IMR-90 (cell line): Measurements from ENCODE around the gene CYB5D1. TPM values are rescaled to one million over a fixed set of nuclear protein-coding genes. Genes with fewer than 3 reads are reported as not detected.

Experiments
- ATAC-seq: fragments of 200-7000 bp; cut with Tn5 transposase; 2 replicates; pipeline ENCODE4 v1.9.1; 2020; ENCODE audit warnings: low read depth, mild to moderate bottlenecking, moderate library complexity
- BruUV-seq: library from RNA; stranded (reverse); fragments of 400-500 nt; replicated peaks from 2 replicates; lab custom pipeline; 2021; lab: Mats Ljungman, UMichigan
- CTCF ChIA-PET: fragments of 300-600 bp; formaldehyde crosslinking; extraction: SDS; loops from one replicate; lab custom pipeline; 2021; ENCODE audit warnings: antibody characterized with exemption; lab: Yijun Ruan, JAX
- POLR2A ChIA-PET: fragments of 300-600 bp; sonication (Branson Sonifier 250); formaldehyde crosslinking; loops from one replicate; lab custom pipeline; 2022; ENCODE audit warnings: antibody characterized with exemption; ENCODE audit not compliant: unreplicated experiment; lab: Charles Lee
- DNase-seq: peaks from one replicate; pipeline ENCODE4 v3.0.0; 2013
- H2AFZ ChIP-seq: replicated peaks from 2 replicates; pipeline ENCODE3; 2013; ENCODE audit warnings: low read length, mild to moderate bottlenecking; ENCODE audit not compliant: poor library complexity
- H2AK5ac ChIP-seq: 2 replicates; pipeline ENCODE4 v1.6.1; 2013; ENCODE audit warnings: low read depth, low read length, inconsistent platforms
- H2AK9ac ChIP-seq: replicated peaks from 2 replicates; pipeline ENCODE3; 2013; ENCODE audit warnings: mild to moderate bottlenecking, low read depth, low read length, moderate library complexity; ENCODE audit not compliant: poor library complexity
- H2BK120ac ChIP-seq: 2 replicates; pipeline ENCODE4 v1.6.1; 2013; ENCODE audit warnings: low read depth, low read length, inconsistent platforms
- H2BK15ac ChIP-seq: 3 replicates; pipeline ENCODE4 v1.6.1; 2013; ENCODE audit warnings: low read depth, low read length, inconsistent platforms
- H2BK20ac ChIP-seq: 2 replicates; pipeline ENCODE4 v1.6.1; 2013; ENCODE audit warnings: low read depth, mild to moderate bottlenecking, inconsistent platforms, low read length, moderate library complexity
- H2BK5ac ChIP-seq: 2 replicates; pipeline ENCODE4 v1.6.1; 2013; ENCODE audit warnings: mild to moderate bottlenecking, low read depth, low read length, inconsistent platforms; ENCODE audit not compliant: poor library complexity, severe bottlenecking
- H3K14ac ChIP-seq: replicated peaks from 2 replicates; pipeline ENCODE4 v1.6.1; 2013; ENCODE audit warnings: low read depth, low read length, inconsistent platforms
- H3K18ac ChIP-seq: 2 replicates; pipeline ENCODE4 v1.6.1; 2013; ENCODE audit warnings: low read depth, low read length, control low read depth
- H3K23ac ChIP-seq: 2 replicates; pipeline ENCODE4 v1.6.1; 2013; ENCODE audit warnings: low read depth, low read length, inconsistent platforms
- H3K27ac ChIP-seq: 2 replicates; pipeline ENCODE4 v1.5.1; 2013; ENCODE audit warnings: mild to moderate bottlenecking, control low read depth, low read length; ENCODE audit not compliant: insufficient read depth
- H3K27me3 ChIP-seq: 2 replicates; pipeline ENCODE4 v1.6.1; 2013; ENCODE audit warnings: low read length; ENCODE audit not compliant: control insufficient read depth, insufficient read depth
- H3K36me3 ChIP-seq: 2 replicates; pipeline ENCODE4 v1.6.1; 2013; ENCODE audit warnings: low read length, mixed read lengths; ENCODE audit not compliant: control insufficient read depth, insufficient read depth
- H3K4ac ChIP-seq: 2 replicates; pipeline ENCODE4 v1.6.1; 2013; ENCODE audit warnings: low read depth, low read length, inconsistent platforms
- H3K4me1 ChIP-seq: 2 replicates; pipeline ENCODE4 v1.6.1; 2013; ENCODE audit warnings: low read length, mixed read lengths; ENCODE audit not compliant: control insufficient read depth, insufficient read depth
- H3K4me2 ChIP-seq: 2 replicates; pipeline ENCODE4 v1.6.1; 2013; ENCODE audit warnings: low read depth, mild to moderate bottlenecking, control low read depth, low read length, moderate library complexity
- H3K4me3 ChIP-seq: 2 replicates; pipeline ENCODE4 v1.5.1; 2013; ENCODE audit warnings: low read depth, mild to moderate bottlenecking, control low read depth, low read length, moderate library complexity; ENCODE audit not compliant: insufficient read depth
- H3K56ac ChIP-seq: 2 replicates; pipeline ENCODE4 v1.6.1; 2013; ENCODE audit warnings: low read length, inconsistent platforms; ENCODE audit not compliant: insufficient read depth; ENCODE audit errors: extremely low read depth
- H3K79me1 ChIP-seq, 2 experiments: 2 replicates each; pipeline ENCODE4 v1.6.1; 2013; ENCODE audit warnings: low read length in 2 of 2, inconsistent platforms in 1 of 2, low read depth in 1 of 2
- H3K9ac ChIP-seq: 2 replicates; pipeline ENCODE4 v1.6.1; 2013; ENCODE audit warnings: low read depth, low read length, control low read depth
- H3K9me1 ChIP-seq: 2 replicates; pipeline ENCODE4 v1.6.1; 2013; ENCODE audit warnings: low read length, inconsistent platforms; ENCODE audit not compliant: insufficient read depth
- H3K9me3 ChIP-seq: 2 replicates; pipeline ENCODE4 v1.6.1; 2013; ENCODE audit warnings: low read length; ENCODE audit not compliant: control insufficient read depth, insufficient read depth
- H4K20me1 ChIP-seq: 2 replicates; pipeline ENCODE4 v1.6.1; 2013; ENCODE audit warnings: low read length, inconsistent platforms; ENCODE audit not compliant: insufficient read depth
- H4K5ac ChIP-seq: 2 replicates; pipeline ENCODE4 v1.6.1; 2013; ENCODE audit warnings: mild to moderate bottlenecking, low read depth, low read length, control low read depth
- H4K8ac ChIP-seq, 2 experiments: 2 replicates each; pipeline ENCODE4 v1.6.1; 2013; ENCODE audit warnings: low read depth in 2 of 2, low read length in 2 of 2, control low read depth in 1 of 2, inconsistent platforms in 1 of 2
- H4K91ac ChIP-seq: 2 replicates; pipeline ENCODE4 v1.6.1; 2013; ENCODE audit warnings: low read depth, low read length, inconsistent platforms; ENCODE audit not compliant: insufficient read depth
- BHLHE40 ChIP-seq: fragments of 150-350 bp; IDR thresholded peaks from 2 replicates; pipeline ENCODE4 v1.6.1; 2016; ENCODE audit warnings: mild to moderate bottlenecking, low read depth, low read length
- CEBPB ChIP-seq: IDR thresholded peaks from 2 replicates; pipeline ENCODE4 v1.6.1; 2012; ENCODE audit warnings: low read depth, low read length, improper control_type of control experiment
- CHD1 ChIP-seq: IDR thresholded peaks from 2 replicates; pipeline ENCODE4 v1.6.1; 2012; ENCODE audit warnings: low read depth, low read length, improper control_type of control experiment
- ELK1 ChIP-seq: fragments of 150-350 bp; IDR thresholded peaks from 2 replicates; pipeline ENCODE4 v1.6.1; 2016; ENCODE audit warnings: low read depth, mild to moderate bottlenecking, low read length, moderate library complexity, borderline replicate concordance
- FOS ChIP-seq: fragments of 150-350 bp; IDR thresholded peaks from 2 replicates; pipeline ENCODE4 v1.6.1; 2016; ENCODE audit warnings: low read depth, low read length
- MAFK ChIP-seq: IDR thresholded peaks from 2 replicates; pipeline ENCODE4 v1.6.1; 2012; ENCODE audit warnings: low read depth, low read length, improper control_type of control experiment
- MAZ ChIP-seq: IDR thresholded peaks from 2 replicates; pipeline ENCODE4 v1.6.1; 2012; ENCODE audit warnings: low read depth, mild to moderate bottlenecking, low read length, improper control_type of control experiment, moderate library complexity, borderline replicate concordance
- MXI1 ChIP-seq: IDR thresholded peaks from 2 replicates; pipeline ENCODE4 v1.6.1; 2012; ENCODE audit warnings: low read depth, mild to moderate bottlenecking, low read length, moderate library complexity, borderline replicate concordance
- NFE2L2 ChIP-seq: fragments of 150-350 bp; IDR thresholded peaks from 2 replicates; pipeline ENCODE4 v1.6.1; 2016; ENCODE audit warnings: low read depth, mild to moderate bottlenecking, low read length
- POLR2A ChIP-seq: IDR thresholded peaks from 2 replicates; pipeline ENCODE4 v1.6.1; 2012; ENCODE audit warnings: mild to moderate bottlenecking, low read depth, low read length
- RAD21 ChIP-seq: IDR thresholded peaks from 2 replicates; pipeline ENCODE4 v1.6.1; 2012; ENCODE audit warnings: low read length, improper control_type of control experiment
- RCOR1 ChIP-seq: IDR thresholded peaks from 2 replicates; pipeline ENCODE4 v1.6.1; 2012; ENCODE audit warnings: mild to moderate bottlenecking, low read length, improper control_type of control experiment; ENCODE audit not compliant: insufficient replicate concordance
- RFX5 ChIP-seq: IDR thresholded peaks from 2 replicates; pipeline ENCODE4 v1.8.0; 2012; ENCODE audit warnings: low read depth, mild to moderate bottlenecking, low read length, moderate library complexity
- SMC3 ChIP-seq: fragments of 150-350 bp; IDR thresholded peaks from 2 replicates; pipeline ENCODE4 v1.6.1; 2016; ENCODE audit warnings: low read depth, mild to moderate bottlenecking, antibody characterized with exemption, low read length, moderate library complexity
- USF2 ChIP-seq: fragments of 150-350 bp; IDR thresholded peaks from 2 replicates; pipeline ENCODE4 v1.6.1; 2017; ENCODE audit warnings: mild to moderate bottlenecking, antibody characterized with exemption, low read length, low read depth
- WGBS, 2 experiments: methylation state at CpG; one replicate each; pipeline versions ENCODE4 v1.1.5 to v1.1.7; 2013; ENCODE audit warnings: missing lambda C conversion rate in 2 of 2; ENCODE audit not compliant: insufficient read length in 1 of 2; ENCODE audit errors: extremely low coverage in 2 of 2; 5-methylcytosine and 5-hydroxymethylcytosine counted together
- dilution Hi-C: fragments of 300-500 bp; cut with HindIII; formaldehyde crosslinking; loops from one replicate; pipeline ENCODE4 v1.14.3; 2018; ENCODE audit warnings: low sequenced_read_pairs; ENCODE audit not compliant: unreplicated experiment
- in situ Hi-C: fragments of 300-500 bp; cut with MboI; formaldehyde crosslinking; loops from 3 replicates; pipeline ENCODE4 v1.14.3; 2019; ENCODE audit warnings: low sequenced_read_pairs, inconsistent platforms, mixed read lengths
- intact Hi-C: fragments of 100-400 bp; cut with micrococcal nuclease; formaldehyde crosslinking; loops from 2 replicates; pipeline ENCODE4 v1.10.0; 2022
- polyA plus RNA-seq, 3 experiments: library from polyadenylated mRNA; depleted of rRNA; stranded (reverse); fragments of >200 nt; gene quantifications; 2 replicates each; pipeline ENCODE4 v1.2.3, GENCODE V29; 2012; ENCODE audit warnings: low replicate concordance in 1 of 3
- total RNA-seq: library from RNA; depleted of rRNA; stranded (reverse); fragments of >200 nt; gene quantifications from 2 replicates; pipeline ENCODE4 v1.2.3, GENCODE V29; 2012

The CYB5D1 gene
- total and polyA plus RNA-seq, 2 of the 4 experiments (the other 2 are of a cell fraction) = 8.8 to 10.8 TPM

GRCh38 chr17:7841396-7841914 is 16.3 kb upstream of the CYB5D1 start:
- CTCF ChIA-PET = interaction anchor here (1.2 kb wide), 1 partner anchor 72 kb away, joined by 3 read pairs; no protein-coding TSS in a partner anchor
- in situ Hi-C loops = no loop called here
- H4K20me1 ChIP-seq = peaks cover 73% of the 10 kb centered on the region
- dilution Hi-C loops = no loop called here
- peak overlapping the region; percentile 90 for H3K27ac ChIP-seq
- H3K4ac ChIP-seq = peak overlapping the region; percentile 93
- no peaks in the 10 kb centered on the region for H3K9me3 ChIP-seq
- peak overlapping the region; percentile 98 for H2AK9ac ChIP-seq
- H3K56ac ChIP-seq = no peak overlapping the region
- peak overlapping the region; percentile 94 for H2AFZ ChIP-seq
- no peak overlapping the region for H4K5ac ChIP-seq
- peak overlapping the region; percentile 79 to 91; a peak in 2 of 4 replicates for H4K8ac ChIP-seq
- H3K9ac ChIP-seq = peak overlapping the region; percentile 74
- peak overlapping the region; percentile 91 for H2BK120ac ChIP-seq
- H3K18ac ChIP-seq = no peak overlapping the region
- H3K27me3 ChIP-seq = no peaks in the 10 kb centered on the region
- peak overlapping the region; percentile 51; the same call in 2 of the 3 replicates for H2BK15ac ChIP-seq
- peak; percentile 40 for ATAC-seq
- peak overlapping the region; percentile 79 for H3K14ac ChIP-seq
- intact Hi-C loops = loop anchor here (5.0 kb wide), 1 partner anchor 269 kb away; no protein-coding TSS in a partner anchor
- peak overlapping the region; percentile 29 for H3K23ac ChIP-seq
- 2% methylated on average over 14 of the region's 34 CpGs; no CpG with 5 or more reads in 1 of the 2 experiments for WGBS, 2 experiments
- peak overlapping the region; percentile 93 for H3K4me2 ChIP-seq
- H3K36me3 ChIP-seq = peaks cover 19% of the 10 kb centered on the region; the same call in 1 of the 2 replicates
- H3K79me1 ChIP-seq = peaks cover 19 to 86% of the 10 kb centered on the region in 2 experiments
- H3K4me1 ChIP-seq = peaks cover 25% of the 10 kb centered on the region
- H2BK5ac ChIP-seq = peak overlapping the region; percentile 90
- POLR2A ChIA-PET = no interaction called here
- BruUV-seq = no TSS peak
- H3K9me1 ChIP-seq = peaks cover 9% of the 10 kb centered on the region; the same call in 1 of the 2 replicates
- H4K91ac ChIP-seq = peak overlapping the region; percentile 89; the same call in 1 of the 2 replicates
- H2AK5ac ChIP-seq = peak overlapping the region; percentile 80
- H2BK20ac ChIP-seq = 0 out of 2 replicates have a peak overlapping the region, but pooled peaks have one; percentile 42
- DNase-seq = peak; percentile 91
- H3K4me3 ChIP-seq = peak overlapping the region; percentile 71
- TF ChIP-seq MAZ = peak; percentile 74; the same call in 1 of the 2 replicates
- no peak; the same call in 1 of the 2 replicates for TF ChIP-seq NFE2L2
- TF ChIP-seq SMC3 = no peak; the same call in 1 of the 2 replicates
- no peak for TF ChIP-seq CEBPB
- TF ChIP-seq USF2 = peak; percentile 92
- peak; percentile 88 for TF ChIP-seq FOS
- peak; percentile 60; the same call in 1 of the 2 replicates for TF ChIP-seq MXI1
- TF ChIP-seq MAFK = no peak
- peak; percentile 79 for TF ChIP-seq BHLHE40
- TF ChIP-seq RAD21 = peak; percentile 27; the same call in 1 of the 2 replicates
- no peak for TF ChIP-seq ELK1
- no peak for TF ChIP-seq RFX5
- TF ChIP-seq CHD1 = no peak
- peak; percentile 83 for TF ChIP-seq RCOR1
- peak; percentile 69 for TF ChIP-seq POLR2A
